DLD1 (cell line): ENCODE results near the gene HIVEP2.

ENCODE experiments used
- in situ Hi-C: cut with HindIII; loops from 2 replicates; pipeline ENCODE4 v1.10.0; 2017; ENCODE audit warnings: low sequenced_read_pairs

Gene HIVEP2

DNA sequence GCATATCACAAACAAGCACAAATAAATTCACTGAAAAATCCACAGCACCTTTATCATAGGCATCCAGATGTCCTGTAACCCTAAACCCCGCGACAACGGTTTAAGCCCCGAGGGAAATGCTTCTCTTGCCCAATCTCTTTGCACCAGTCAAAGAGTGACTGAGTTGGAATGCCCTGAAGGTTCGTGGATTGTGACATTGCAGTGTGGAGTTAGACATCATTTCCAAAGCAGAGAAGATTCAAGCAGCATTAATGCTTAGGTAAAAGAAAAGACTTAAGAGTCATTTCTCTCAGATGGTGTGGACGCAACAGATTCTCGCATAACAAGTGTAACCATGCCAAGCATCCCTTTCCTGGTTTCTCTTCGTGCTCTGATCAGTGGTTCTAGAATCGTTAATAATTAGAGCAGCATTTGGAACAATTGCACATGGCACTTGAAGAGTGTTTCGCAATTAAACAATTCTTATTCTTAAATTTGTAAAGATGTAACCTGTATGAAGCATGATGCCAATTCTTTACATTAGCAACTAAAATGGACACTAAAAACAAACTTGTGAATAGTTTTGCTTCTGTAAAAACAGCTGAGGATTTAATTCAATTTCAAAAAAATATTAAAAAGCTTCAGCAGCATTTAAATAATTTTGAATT, 121.6 kb downstream of the HIVEP2 start:
- in situ Hi-C loops, result no loop called here

- in situ Hi-C loops, result no loop called here
Observed at GRCh38 chr6:142822842-142823241, 122.1 kb downstream of the HIVEP2 start.

GRCh38 chr6:142822383-142822782, 122.6 kb downstream of the HIVEP2 start:
- in situ Hi-C loops, result no loop called here

DNA sequence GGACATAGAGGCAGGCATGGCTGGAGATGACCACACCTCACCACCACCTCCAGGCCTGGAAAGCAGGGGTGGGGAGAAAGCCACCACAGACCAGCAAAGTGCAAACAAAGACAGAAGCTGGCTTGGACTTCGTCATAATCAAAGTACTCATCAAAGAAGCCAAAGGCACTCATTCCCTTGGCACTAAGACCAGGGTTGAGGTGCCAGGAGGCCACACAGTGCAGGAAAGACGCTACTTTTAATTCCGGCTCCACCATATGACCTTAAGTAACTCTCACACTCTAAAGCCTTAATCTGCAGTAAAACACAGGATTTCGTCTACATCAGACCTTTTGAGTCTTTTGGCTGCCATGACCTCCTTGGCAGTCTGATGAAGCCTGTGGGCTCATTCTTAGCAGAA, 123.1 kb downstream of the HIVEP2 start:
- in situ Hi-C loops, result no loop called here

DNA sequence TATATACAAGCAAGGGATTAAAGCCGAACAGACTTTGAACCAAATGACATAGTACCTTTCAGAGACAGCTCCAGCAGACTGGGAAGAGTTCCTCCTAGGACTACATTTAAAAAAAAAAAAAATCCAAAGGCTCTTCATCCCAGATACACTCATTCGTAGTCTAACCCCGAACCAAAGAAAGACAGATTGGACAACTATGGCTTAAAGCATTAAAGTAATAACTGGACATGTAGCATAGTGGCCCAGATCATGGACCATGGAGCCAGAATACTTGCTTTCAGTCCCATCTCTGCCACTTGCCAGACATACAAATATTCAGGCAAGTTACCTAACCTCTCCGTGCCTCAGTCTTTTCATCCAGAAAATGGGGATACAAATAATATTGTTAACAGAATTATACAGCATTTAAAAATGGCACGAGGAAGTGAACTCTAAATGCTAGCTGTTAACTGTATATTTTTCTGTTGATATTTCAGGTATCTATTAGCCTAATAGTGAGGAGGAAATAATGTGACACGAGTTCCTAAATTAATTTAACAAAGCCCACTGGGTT, 123.7 kb downstream of the HIVEP2 start:
- in situ Hi-C loops, result no loop called here

DNA sequence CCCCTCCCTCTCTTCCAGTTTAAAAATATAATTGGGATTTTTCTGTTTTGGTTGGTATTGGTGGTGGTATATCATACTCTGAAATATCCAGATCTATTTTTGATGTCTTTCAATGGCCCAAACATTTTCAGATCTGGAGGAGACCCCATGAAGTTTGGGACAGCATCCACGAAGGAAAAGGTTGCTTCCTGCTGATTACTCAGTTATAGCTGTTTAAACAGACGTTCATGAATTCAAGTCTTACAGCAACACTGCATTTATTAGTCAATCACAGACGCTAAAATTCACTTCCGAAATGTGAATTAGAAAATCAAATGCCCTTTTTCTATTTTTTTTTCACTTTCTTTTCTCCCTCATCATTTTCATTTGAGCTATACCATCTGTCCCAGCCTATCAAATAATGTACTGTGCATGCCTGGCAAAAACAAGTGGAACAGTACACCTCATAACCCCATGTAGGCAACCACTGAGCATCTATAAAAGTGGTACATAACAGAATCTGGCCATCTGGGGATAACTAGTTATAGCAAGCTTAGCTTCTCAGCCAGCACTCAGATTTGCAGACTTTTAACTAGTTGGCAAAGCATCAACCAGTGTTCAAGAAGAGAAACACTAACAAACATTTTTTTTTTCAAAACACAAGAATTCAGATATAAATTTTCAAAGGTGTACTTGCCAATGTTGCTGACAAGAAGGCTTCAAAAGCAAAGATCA, 124.5 kb downstream of the HIVEP2 start:
- in situ Hi-C loops, result no loop called here

DNA sequence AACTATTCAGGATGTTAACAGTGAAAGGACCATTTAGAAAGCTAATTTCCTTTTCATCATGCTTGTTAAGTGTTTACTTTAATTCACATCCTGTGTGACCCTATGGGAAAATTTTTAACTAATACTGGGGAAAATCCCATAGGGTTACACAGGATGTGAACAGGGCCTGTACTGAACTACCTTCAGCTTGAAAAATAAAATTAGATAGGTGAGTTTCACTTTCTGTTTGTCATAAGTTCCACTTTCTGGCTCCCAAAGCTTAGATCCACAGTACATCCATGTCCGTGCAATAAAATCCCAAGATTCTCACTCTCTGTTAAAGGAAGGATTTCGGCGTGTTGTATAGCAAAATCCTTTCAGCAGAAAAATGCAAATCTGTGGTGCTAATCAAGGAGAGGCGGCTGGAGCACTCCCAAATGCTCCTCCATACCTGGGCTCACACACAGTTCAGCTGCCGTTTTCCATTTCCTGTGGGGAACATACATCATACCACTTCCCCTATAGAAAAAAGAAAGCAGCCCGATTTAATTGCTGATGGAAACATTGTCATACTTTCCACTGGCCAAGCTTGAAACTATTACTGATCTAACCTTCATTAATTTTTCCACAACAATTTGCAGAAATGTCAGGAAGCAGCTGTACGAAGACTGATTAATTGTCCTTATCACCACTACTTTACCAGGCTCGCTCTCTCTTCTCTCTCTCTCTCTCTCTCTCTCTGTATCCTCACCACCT, 125.2 kb downstream of the HIVEP2 start:
- in situ Hi-C loops, result no loop called here

DNA sequence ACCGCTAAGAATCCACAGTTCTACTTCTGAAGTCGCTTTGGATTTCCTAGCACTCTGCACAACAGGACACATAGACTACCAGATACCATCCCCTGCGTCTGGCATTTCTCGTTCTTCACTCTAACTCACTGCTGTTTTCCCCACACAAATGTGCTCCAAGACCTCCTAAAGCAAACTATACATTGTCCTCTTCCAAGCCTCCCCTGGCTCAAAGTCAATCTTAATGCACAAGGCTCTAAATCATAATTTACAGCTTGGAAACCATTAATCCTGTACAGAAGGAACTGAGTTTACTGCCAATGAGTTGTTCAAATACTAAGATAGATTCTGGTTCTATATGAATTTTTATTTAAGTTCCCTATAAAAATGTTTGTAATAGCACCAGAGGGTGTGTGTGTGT, 128.5 kb downstream of the HIVEP2 start:
- in situ Hi-C loops, result no loop called here

DNA sequence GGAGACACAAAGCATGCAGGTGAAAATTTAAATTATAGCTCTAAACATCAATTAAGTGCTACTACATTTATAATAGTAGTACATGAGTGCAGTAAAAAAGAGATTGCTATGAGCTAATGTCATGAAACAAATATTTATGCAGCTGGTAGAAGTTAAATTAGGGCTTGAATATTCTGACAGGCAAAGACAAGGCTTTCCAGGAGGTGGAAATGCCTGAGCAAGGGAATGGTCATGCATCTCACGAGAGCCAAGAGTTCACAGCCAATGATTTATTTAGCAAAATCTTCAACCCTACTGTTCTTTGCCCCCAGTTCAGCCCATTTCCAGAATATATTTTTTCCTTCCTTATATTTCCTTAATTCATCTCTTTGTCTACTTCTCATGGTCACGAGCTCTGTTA, 128.9 kb downstream of the HIVEP2 start:
- in situ Hi-C loops, result no loop called here

- in situ Hi-C loops, result no loop called here
Observed at GRCh38 chr6:142811923-142812322, 133.1 kb downstream of the HIVEP2 start.

- in situ Hi-C loops, result no loop called here
Observed at GRCh38 chr6:142810952-142811514, 133.9 kb downstream of the HIVEP2 start.

GRCh38 chr6:142809947-142810346, 135.0 kb downstream of the HIVEP2 start:
- in situ Hi-C loops, result no loop called here

GRCh38 chr6:142808405-142809061, 136.4 kb downstream of the HIVEP2 start:
- in situ Hi-C loops, result no loop called here

DNA sequence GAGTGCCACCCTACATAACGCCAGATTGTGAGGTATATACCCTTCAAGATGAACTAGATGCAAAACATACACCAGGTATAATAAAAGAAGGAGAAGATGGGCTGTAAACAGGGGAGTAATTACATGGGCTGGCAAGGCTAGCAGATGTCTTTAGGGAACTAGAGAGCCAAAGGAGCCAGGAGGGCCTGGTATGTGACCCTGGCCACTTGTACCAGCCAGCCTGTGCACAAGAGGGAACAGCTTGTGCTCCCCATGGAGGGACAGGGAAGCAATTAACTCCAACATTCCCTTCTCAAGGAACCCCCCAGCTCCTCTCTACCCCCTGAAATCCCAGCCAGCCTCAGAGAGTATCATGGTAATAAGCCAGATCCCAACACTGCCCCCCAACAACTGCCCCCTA, 139.9 kb downstream of the HIVEP2 start:
- in situ Hi-C loops, result no loop called here

DNA sequence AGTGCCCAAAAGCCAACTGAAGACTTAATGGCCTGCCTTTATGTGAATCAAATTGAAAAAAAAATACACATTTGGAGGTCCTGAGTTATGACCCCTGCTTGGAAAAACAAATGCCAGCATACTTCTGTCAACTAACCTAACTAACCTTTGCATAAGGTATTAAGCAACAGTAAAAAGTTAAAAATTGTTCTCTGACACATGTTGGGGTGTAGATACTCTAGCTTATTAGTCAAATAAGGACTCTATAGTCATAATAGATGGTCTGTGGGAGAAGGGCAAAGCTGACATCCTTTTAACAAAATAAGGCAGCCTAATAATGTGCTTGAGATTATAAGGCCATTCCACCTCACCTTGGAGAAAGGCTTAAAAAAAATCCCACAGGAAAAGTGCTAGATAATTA, 140.5 kb downstream of the HIVEP2 start:
- in situ Hi-C loops, result no loop called here

GRCh38 chr6:142803495-142804058, 141.4 kb downstream of the HIVEP2 start:
- in situ Hi-C loops, result no loop called here

DNA sequence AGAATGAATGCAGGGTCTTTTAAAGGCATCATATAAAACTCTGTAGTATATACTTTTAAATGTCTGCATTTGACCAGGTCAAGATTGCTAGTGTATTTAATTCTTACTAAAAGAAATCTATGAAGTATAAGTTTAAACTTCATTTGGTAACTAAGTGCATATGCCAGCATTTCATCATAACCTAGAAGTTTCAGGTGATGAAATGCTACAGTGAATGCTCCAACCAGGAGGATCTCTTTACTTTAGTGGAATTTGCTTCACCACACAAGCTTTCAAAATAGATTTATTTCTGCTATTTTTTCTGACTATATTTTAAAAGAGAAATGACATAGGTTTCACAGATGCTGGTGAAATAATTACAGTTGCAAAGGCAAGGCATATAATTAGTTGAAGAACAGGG, 141.9 kb downstream of the HIVEP2 start:
- in situ Hi-C loops, result no loop called here

DNA sequence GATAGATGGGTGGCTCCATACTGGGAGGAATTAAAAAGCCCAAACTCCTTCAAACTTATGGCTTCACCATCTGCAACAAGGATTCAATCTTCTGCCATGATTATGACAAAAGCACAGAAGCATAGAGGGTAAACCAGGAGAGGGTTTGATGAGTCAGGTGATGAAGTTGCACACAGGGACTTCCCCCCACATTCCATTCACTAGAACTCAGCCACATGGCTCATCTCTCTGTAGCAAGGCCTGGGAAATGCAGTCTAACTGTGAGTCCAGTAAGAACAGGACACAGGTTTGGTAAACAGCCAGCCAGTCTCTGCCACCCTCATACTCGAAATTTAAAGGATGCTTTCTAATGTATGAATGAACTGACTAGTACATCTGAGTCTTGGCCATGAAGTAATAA, 142.9 kb downstream of the HIVEP2 start:
- in situ Hi-C loops, result no loop called here

DNA sequence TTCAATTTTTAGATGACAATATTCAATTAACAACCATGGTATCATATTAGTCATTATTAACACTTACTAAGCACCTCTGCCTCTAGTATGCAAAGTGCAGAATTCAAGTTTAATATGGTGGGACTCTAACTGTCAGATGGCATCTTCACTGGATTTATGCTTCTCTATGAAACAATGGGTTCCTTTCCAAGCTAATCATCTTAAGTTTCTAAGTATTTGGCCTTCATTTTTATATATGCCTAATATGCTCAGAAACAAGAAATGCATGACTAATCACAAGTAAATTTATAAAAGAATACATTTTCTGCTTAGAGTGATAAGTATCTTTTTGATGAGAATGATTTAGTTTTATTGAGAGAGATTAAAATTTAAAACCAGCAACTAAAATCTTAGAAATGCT, 144.7 kb downstream of the HIVEP2 start:
- in situ Hi-C loops, result no loop called here

- in situ Hi-C loops, result no loop called here
Observed at GRCh38 chr6:142799639-142800038, 145.3 kb downstream of the HIVEP2 start.

GRCh38 chr6:142797159-142797558, 147.8 kb downstream of the HIVEP2 start:
- in situ Hi-C loops, result no loop called here
